Progenitor cell of endocrine pancreas (in vitro differentiated cells): Measurements from ENCODE around the gene SH3BP5. TPM values are rescaled to one million over a fixed set of nuclear protein-coding genes. Genes with fewer than 3 reads are reported as not detected.
A peak's percentile ranks its signal among the peaks of the same experiment; 100 is the strongest.

Experiments
- DNase-seq: peaks from one replicate; pipeline ENCODE4 v3.0.0; 2021; ENCODE audit warnings: low spot score; ENCODE audit not compliant: unreplicated experiment
- H3K27ac Mint-ChIP-seq: 2 replicates; pipeline ENCODE4 v1.8.0; 2021; ENCODE audit warnings: mild to moderate bottlenecking, moderate library complexity, mixed read lengths
- H3K27me3 Mint-ChIP-seq: 2 replicates; pipeline ENCODE4 v1.8.0; 2021; ENCODE audit warnings: mixed read lengths
- H3K36me3 Mint-ChIP-seq: 2 replicates; pipeline ENCODE4 v1.8.0; 2022; ENCODE audit warnings: mixed read lengths; ENCODE audit not compliant: insufficient read depth
- H3K4me1 Mint-ChIP-seq: 2 replicates; pipeline ENCODE4 v1.8.0; 2021; ENCODE audit warnings: low read depth, mixed read lengths
- H3K4me3 Mint-ChIP-seq: 2 replicates; pipeline ENCODE4 v1.8.0; 2021; ENCODE audit warnings: low read depth, mild to moderate bottlenecking, moderate library complexity, mixed read lengths
- H3K9me3 Mint-ChIP-seq: 2 replicates; pipeline ENCODE4 v1.8.0; 2021; ENCODE audit warnings: low read depth, mixed read lengths
- total RNA-seq: library from RNA; stranded (reverse); gene quantifications from 2 replicates; pipeline ENCODE4 v1.2.1, GENCODE V29; 2021
- TF ChIP-seq, protein P1 (sequence below): fragments of 200-600 bp; sonication (generic); IDR thresholded peaks from one replicate; pipeline ENCODE4 v1.5.0; 2021; ENCODE audit warnings: antibody characterized with exemption, mild to moderate bottlenecking; ENCODE audit not compliant: unreplicated experiment

Gene SH3BP5
- total RNA-seq, 1 donor from 2014 or later, result 11.6 TPM

DNA sequence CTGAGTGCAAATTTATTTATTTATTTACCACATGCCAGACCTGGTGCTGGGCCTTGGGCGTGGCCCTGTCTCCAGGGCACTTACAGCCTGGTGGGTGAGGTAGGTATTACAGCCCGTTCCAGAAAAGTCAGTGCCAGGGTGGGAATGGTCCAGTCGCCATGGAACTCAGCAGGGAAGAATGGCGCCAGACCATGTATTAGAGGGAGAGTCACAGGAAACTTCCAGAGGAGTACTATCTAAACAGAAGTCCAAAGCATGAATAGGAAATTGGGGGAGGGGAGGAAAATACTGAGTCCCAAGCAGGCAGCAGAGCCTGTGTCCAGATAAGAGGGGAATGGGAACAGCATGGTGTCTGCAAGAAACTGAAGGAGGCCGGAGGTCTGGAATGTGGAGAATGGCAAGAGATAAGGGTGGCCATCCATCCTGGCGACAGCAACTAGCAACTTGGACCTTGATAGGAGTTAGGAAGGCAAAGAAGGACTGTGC is 27.0 kb downstream of the SH3BP5 start:
- H3K27ac Mint-ChIP-seq, result peak overlapping the region; percentile 89
- DNase-seq, result peak; percentile 24
- H3K9me3 Mint-ChIP-seq, result peaks cover 5% of the 10 kb centered on the region
- H3K4me1 Mint-ChIP-seq, result peaks cover 26% of the 10 kb centered on the region
- H3K27me3 Mint-ChIP-seq, result no peaks in the 10 kb centered on the region
- H3K4me3 Mint-ChIP-seq, result no peak overlapping the region
- TF ChIP-seq, protein P1, sequence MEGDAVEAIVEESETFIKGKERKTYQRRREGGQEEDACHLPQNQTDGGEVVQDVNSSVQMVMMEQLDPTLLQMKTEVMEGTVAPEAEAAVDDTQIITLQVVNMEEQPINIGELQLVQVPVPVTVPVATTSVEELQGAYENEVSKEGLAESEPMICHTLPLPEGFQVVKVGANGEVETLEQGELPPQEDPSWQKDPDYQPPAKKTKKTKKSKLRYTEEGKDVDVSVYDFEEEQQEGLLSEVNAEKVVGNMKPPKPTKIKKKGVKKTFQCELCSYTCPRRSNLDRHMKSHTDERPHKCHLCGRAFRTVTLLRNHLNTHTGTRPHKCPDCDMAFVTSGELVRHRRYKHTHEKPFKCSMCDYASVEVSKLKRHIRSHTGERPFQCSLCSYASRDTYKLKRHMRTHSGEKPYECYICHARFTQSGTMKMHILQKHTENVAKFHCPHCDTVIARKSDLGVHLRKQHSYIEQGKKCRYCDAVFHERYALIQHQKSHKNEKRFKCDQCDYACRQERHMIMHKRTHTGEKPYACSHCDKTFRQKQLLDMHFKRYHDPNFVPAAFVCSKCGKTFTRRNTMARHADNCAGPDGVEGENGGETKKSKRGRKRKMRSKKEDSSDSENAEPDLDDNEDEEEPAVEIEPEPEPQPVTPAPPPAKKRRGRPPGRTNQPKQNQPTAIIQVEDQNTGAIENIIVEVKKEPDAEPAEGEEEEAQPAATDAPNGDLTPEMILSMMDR, result peak; percentile 54
- peaks cover 6% of the 10 kb centered on the region for H3K36me3 Mint-ChIP-seq

DNA sequence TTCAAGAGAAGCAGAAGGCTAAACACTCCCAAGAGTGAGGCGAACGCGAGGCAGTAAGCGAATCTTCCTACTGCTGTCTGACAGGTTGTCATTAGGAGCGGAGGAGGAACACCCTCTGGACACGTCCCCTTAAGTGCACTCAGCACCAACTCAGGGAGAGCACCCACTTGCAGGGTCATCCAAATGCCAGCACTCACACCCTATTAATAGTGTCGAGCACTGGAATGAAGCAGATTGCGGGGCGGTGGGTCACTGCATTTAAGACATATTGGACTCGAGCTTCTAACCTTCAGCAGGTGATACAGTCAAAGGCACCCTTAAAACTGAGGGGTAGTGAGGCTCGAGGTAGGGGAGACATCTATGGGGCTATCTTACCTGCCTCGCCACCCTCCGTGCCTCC is 28.7 kb downstream of the SH3BP5 start:
- peaks cover 6% of the 10 kb centered on the region for H3K36me3 Mint-ChIP-seq
- peaks cover 13% of the 10 kb centered on the region for H3K4me1 Mint-ChIP-seq
- H3K27ac Mint-ChIP-seq, result no peak overlapping the region
- no peak overlapping the region for H3K4me3 Mint-ChIP-seq
- H3K27me3 Mint-ChIP-seq, result no peaks in the 10 kb centered on the region
- TF ChIP-seq, protein P1, result no peak
- peaks cover 5% of the 10 kb centered on the region for H3K9me3 Mint-ChIP-seq
- no peak for DNase-seq

DNA sequence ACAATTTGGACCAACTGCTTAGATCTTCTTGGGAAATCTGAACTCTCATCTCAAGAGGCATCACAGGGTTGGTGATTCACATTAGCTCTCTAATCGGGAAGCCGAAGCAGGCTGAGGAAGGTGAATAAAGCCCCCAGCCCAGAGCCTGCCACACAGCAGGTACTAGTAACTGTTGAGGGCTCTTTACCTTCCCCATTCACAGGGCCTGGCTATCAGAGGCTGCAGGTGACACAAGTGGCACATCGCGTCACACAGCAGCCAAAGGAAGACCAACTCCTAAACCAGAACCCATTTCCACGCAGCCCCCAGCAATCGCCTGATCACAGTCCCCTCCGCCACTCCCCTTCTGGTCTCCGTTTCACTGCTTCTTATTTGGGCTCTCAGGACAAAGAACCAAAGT is 29.2 kb downstream of the SH3BP5 start:
- H3K36me3 Mint-ChIP-seq, result peaks cover 6% of the 10 kb centered on the region
- DNase-seq, result no peak
- TF ChIP-seq, protein P1, result no peak
- no peaks in the 10 kb centered on the region for H3K27me3 Mint-ChIP-seq
- H3K4me3 Mint-ChIP-seq, result no peak overlapping the region
- peaks cover 5% of the 10 kb centered on the region for H3K9me3 Mint-ChIP-seq
- no peak overlapping the region for H3K27ac Mint-ChIP-seq
- peaks cover 11% of the 10 kb centered on the region for H3K4me1 Mint-ChIP-seq

DNA sequence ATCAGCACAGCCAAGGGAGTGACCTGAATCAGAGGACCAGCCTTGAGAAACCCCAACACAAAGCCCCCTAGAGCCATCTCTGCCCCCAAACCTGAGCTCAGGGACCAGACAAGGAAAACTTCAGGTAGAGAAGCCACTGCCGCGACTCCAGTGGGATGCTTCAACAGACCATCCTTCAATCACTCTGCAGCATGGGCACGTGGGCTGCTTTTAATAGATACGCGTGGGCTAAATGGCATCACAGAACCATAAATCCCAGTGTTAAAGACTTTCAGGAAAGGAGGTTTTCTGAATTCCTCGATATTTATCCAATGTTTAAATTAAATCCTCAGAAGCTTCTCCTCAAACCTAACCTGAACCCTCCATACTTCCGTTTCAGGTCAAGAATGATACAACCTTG is 30.6 kb downstream of the SH3BP5 start:
- peaks cover 5% of the 10 kb centered on the region for H3K9me3 Mint-ChIP-seq
- peaks cover 12% of the 10 kb centered on the region for H3K4me1 Mint-ChIP-seq
- H3K27ac Mint-ChIP-seq, result peak overlapping the region; percentile 38
- H3K36me3 Mint-ChIP-seq, result peaks cover 6% of the 10 kb centered on the region
- no peaks in the 10 kb centered on the region for H3K27me3 Mint-ChIP-seq
- DNase-seq, result no peak
- H3K4me3 Mint-ChIP-seq, result no peak overlapping the region
- TF ChIP-seq, protein P1, result no peak

DNA sequence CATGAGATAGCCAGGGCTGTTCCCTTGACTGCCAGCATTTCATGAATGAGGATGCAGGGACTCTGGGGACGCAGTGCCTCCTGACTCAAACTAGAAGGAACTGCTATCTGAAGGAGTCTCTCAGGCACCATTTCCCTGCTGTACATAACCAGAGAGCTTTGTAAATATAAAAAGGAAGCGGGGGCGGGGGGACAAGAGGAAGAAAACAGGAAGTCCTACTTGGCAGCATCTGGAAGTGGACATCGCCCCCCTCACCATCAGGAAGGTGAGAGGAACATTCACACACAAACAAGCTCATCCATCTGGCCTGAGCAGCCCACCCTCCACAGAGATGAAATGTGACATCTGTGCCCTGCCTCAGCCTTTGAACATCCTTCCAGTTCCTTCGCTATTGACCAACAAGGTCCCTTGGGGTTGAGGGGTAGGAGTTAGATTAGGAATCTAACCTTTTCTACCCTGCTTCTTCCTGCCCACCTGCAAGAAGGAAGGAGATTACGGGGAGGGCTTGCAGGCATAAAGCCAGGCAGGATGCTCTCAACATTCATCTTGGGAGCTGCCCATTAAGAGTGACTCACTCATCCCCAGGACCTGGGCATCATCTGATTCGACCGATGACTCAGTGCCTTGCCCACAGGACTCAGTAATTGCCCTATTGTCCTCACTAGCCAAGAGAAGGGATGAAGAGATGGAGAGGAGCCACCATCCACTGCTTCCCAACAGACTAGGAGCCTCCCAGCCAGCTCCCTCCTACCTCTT is 31.9 kb downstream of the SH3BP5 start:
- Mint-ChIP-seq H3K4me1 (peaks cover 8% of the 10 kb centered on the region), H3K36me3 (peaks cover 4% of the 10 kb centered on the region), H3K27me3 (no peaks in the 10 kb centered on the region), H3K27ac (peak overlapping the region; percentile 71), H3K4me3 (no peak overlapping the region), H3K9me3 (peaks cover 2% of the 10 kb centered on the region)
- TF ChIP-seq, protein P1, result no peak
- DNase-seq, result no peak
